Measurements from ENCODE around the gene NPY.

Gene NPY

GRCh38 chr7:24307326-24307725 is 23.3 kb downstream of the NPY start:
- no peak for DNase-seq
- in situ Hi-C loops (cut with MboI; ENCODE audit: low pct_unique_long_range_greater_than_20kb, low sequenced_read_pairs): no loop called here

GRCh38 chr7:24312588-24312987 is 28.6 kb downstream of the NPY start:
- DNase-seq: no peak
- in situ Hi-C loops (cut with MboI; ENCODE audit: low pct_unique_long_range_greater_than_20kb, low sequenced_read_pairs): no loop called here

- no peak for DNase-seq
- in situ Hi-C loops (cut with MboI; ENCODE audit: low pct_unique_long_range_greater_than_20kb, low sequenced_read_pairs): no loop called here
Observed at GRCh38 chr7:24313777-24314176, 29.8 kb downstream of the NPY start.

GRCh38 chr7:24316340-24316739 is 32.4 kb downstream of the NPY start:
- in situ Hi-C loops (cut with MboI; ENCODE audit: low pct_unique_long_range_greater_than_20kb, low sequenced_read_pairs): no loop called here
- DNase-seq: no peak

GRCh38 chr7:24318326-24318725 is 34.3 kb downstream of the NPY start:
- no peak for DNase-seq
- in situ Hi-C loops (cut with MboI; ENCODE audit: low pct_unique_long_range_greater_than_20kb, low sequenced_read_pairs): no loop called here

- DNase-seq: no peak
- in situ Hi-C loops (cut with MboI; ENCODE audit: low pct_unique_long_range_greater_than_20kb, low sequenced_read_pairs): no loop called here
Observed at GRCh38 chr7:24319209-24319608, 35.2 kb downstream of the NPY start.

GRCh38 chr7:24323961-24324480 is 40.0 kb downstream of the NPY start:
- in situ Hi-C loops (cut with MboI; ENCODE audit: low pct_unique_long_range_greater_than_20kb, low sequenced_read_pairs): no loop called here

GRCh38 chr7:24325708-24326107 is 41.7 kb downstream of the NPY start:
- DNase-seq: no peak
- in situ Hi-C loops (cut with MboI; ENCODE audit: low pct_unique_long_range_greater_than_20kb, low sequenced_read_pairs): no loop called here

More at GRCh38 chr7:24323961-24324480, 40.0 kb downstream of the NPY start:
- DNase-seq: no peak

- in situ Hi-C loops (cut with MboI; ENCODE audit: low pct_unique_long_range_greater_than_20kb, low sequenced_read_pairs): no loop called here
- no peak for DNase-seq
Observed at GRCh38 chr7:24328050-24328449, 44.1 kb downstream of the NPY start.

GRCh38 chr7:24328894-24329293 is 44.9 kb downstream of the NPY start:
- in situ Hi-C loops (cut with MboI; ENCODE audit: low pct_unique_long_range_greater_than_20kb, low sequenced_read_pairs): no loop called here
- DNase-seq: no peak

GRCh38 chr7:24334012-24334411 is 50.0 kb downstream of the NPY start:
- DNase-seq: no peak
- in situ Hi-C loops (cut with MboI; ENCODE audit: low pct_unique_long_range_greater_than_20kb, low sequenced_read_pairs): no loop called here

- in situ Hi-C loops (cut with MboI; ENCODE audit: low pct_unique_long_range_greater_than_20kb, low sequenced_read_pairs): no loop called here
- no peak for DNase-seq
Observed at GRCh38 chr7:24334627-24335026, 50.6 kb downstream of the NPY start.

- in situ Hi-C loops (cut with MboI; ENCODE audit: low pct_unique_long_range_greater_than_20kb, low sequenced_read_pairs): no loop called here
- no peak for DNase-seq
Observed at GRCh38 chr7:24336461-24336860, 52.5 kb downstream of the NPY start.

- DNase-seq: no peak
- in situ Hi-C loops (cut with MboI; ENCODE audit: low pct_unique_long_range_greater_than_20kb, low sequenced_read_pairs): no loop called here
Observed at GRCh38 chr7:24337180-24337579, 53.2 kb downstream of the NPY start.

GRCh38 chr7:24339575-24339974 is 55.6 kb downstream of the NPY start:
- DNase-seq: no peak
- in situ Hi-C loops (cut with MboI; ENCODE audit: low pct_unique_long_range_greater_than_20kb, low sequenced_read_pairs): no loop called here

- no peak for DNase-seq
- in situ Hi-C loops (cut with MboI; ENCODE audit: low pct_unique_long_range_greater_than_20kb, low sequenced_read_pairs): no loop called here
Observed at GRCh38 chr7:24340727-24341126, 56.7 kb downstream of the NPY start.
